ENCODE results near the gene SCYL3. TPM values are rescaled to one million over a fixed set of nuclear protein-coding genes. Genes with fewer than 3 reads are reported as not detected.
"Not testable (repeated sequence)": the region's sequence is repeated elsewhere in the genome, so short reads cannot be mapped to it uniquely, and the experiment has no call there.

Gene SCYL3
- total RNA-seq, 1 donor from 2014 or later: 18.9 TPM

GRCh38 chr1:169872906-169873305 is 20.8 kb downstream of the SCYL3 start:
- DNase-seq (ENCODE audit: low spot score): no peak

- DNase-seq (ENCODE audit: low spot score): not testable (repeated sequence)
Measured at GRCh38 chr1:169871988-169872387, 21.7 kb downstream of the SCYL3 start.

- DNase-seq (ENCODE audit: low spot score): no peak
Measured at GRCh38 chr1:169869426-169869825, 24.3 kb downstream of the SCYL3 start.

GRCh38 chr1:169868978-169869377 is 24.7 kb downstream of the SCYL3 start:
- DNase-seq (ENCODE audit: low spot score): no peak

DNA sequence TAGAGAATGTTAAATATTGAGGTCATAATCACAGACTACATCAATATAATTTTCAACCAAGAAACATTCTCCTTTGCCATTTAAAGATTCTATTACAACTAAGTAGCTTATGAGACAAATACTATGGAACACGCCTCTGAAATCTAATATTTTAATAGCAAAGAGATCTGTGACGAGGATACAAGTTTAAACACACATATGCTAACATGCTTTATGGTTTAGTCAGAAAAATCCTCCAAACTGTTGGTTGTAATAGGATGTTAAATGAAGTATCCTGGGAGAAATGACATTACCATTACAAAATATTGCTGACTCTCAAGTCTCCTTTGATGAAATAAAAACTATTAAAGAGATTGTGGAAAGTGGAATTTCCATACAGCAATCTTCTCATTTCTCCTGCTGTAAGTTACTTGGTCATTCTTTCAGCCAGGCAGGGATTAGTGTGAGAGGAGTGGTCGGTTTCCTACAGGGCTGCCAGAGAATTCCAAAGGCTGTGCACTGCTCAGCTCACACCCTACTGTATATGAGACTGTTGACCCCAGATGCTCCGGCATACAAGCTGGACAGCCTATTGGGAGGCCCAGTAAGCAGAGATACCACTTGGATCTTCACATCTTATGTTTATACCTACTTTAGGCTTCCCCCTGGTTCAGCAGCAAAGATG is 26.6 kb downstream of the SCYL3 start:
- DNase-seq (ENCODE audit: low spot score): no peak

GRCh38 chr1:169866577-169866976 is 27.1 kb downstream of the SCYL3 start:
- DNase-seq (ENCODE audit: low spot score): no peak

DNA sequence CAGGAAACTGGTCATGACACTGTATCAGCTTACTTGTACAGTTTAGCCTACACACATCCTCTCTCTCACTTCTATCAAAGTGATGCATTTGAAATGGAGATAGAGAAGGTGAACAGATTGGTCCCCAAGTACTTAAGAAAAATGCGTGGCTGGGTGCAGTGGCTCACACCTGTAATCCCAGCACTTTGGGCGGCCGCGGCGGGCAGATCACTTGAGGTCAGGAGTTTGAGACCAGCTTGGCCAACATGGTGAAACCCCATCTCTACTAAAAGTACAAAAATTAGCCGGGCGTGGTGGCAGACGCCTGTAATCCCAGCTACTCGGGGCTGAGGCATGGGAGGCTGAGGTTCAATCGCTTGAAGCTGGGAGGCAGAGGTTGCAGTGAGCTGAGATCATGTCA is 29.2 kb downstream of the SCYL3 start:
- DNase-seq (ENCODE audit: low spot score): not testable (repeated sequence)

DNA sequence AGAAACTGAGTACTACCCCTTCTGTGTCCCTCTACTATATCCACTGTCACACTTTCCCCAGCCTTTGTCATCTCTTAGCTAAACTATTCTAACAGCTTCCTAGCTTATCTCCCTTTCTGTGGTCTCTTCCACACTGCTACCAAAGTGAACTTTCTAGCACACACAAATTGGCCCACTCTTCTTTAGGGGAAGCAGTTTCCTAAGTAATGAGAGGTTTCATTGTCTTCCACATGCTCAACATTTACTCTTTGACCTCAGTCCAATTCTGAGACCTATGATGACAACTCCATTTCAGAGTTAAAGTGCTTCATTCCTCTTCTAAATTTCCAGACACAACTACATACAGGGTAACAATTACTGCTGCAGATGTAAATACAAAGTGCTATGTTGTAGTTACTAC is 32.9 kb downstream of the SCYL3 start:
- DNase-seq (ENCODE audit: low spot score): no peak

DNA sequence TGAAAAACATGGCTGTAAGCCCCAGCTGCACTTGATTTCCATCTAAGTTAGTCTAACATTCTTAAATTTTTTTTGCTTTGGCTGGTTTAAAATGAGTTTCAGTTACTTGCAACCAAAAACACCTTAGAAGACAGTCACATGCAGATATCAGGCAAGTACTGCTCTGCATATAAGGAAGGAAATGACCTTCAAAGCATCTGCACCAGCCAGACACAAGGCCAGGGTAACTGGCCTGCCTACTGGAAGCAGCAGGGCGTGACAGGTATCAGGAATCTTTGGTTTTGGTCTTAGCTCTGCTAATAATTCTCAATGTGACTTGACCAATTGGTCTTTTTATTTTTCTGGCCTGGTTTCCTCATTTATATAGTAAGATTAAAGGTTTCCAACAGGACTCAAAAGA is 33.5 kb downstream of the SCYL3 start:
- no peak for DNase-seq (ENCODE audit: low spot score)

- DNase-seq (ENCODE audit: low spot score): no peak
Measured at GRCh38 chr1:169859001-169859400, 34.7 kb downstream of the SCYL3 start.

GRCh38 chr1:169858467-169858866 is 35.2 kb downstream of the SCYL3 start:
- DNase-seq (ENCODE audit: low spot score): no peak

DNA sequence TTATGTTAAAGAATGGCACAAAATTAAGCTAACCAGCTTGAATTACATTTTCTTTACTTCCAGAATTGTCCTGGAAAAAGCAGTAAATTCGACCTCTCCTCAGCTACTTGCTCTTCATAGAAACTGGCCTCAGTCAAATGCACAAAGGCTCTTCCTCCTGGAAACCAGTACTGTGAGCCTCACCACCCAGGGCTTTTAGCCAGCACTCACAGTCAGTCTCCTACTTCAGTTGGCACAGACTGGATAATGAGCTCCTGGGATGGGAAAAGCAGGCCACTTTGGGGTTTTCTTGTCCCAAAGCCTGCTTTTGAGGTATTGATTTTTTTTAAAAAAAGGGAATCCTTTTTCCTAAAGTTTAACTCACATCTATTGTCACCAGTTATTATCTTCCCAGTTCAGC is 40.4 kb downstream of the SCYL3 start:
- no peak for DNase-seq (ENCODE audit: low spot score)

- no peak for DNase-seq (ENCODE audit: low spot score)
Measured at GRCh38 chr1:169849346-169850022, 44.2 kb downstream of the SCYL3 start.

- no peak for DNase-seq (ENCODE audit: low spot score)
Measured at GRCh38 chr1:169848456-169848855, 45.2 kb downstream of the SCYL3 start.

- DNase-seq (ENCODE audit: low spot score): no peak
Measured at GRCh38 chr1:169844941-169845608, 48.6 kb downstream of the SCYL3 start.

DNA sequence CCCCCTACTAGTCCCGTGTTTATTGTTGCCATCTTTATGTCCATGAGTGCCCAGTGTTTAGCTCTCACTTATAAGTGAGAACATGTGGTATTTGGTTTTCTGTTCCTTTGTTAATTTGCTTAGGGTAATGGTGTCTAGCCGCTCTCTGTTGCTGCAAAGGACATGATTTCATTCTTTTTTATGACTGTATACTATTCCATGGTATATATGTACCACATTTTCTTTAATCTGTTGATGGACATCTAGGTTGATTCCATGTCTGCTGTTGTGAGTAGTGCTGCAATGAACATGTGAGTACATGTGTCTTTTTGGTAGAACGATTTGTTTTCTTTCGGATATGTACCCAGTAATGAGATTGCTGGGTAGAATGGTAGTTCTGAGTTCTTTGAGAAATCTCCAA is 54.8 kb downstream of the SCYL3 start:
- no peak for DNase-seq (ENCODE audit: low spot score)

DNA sequence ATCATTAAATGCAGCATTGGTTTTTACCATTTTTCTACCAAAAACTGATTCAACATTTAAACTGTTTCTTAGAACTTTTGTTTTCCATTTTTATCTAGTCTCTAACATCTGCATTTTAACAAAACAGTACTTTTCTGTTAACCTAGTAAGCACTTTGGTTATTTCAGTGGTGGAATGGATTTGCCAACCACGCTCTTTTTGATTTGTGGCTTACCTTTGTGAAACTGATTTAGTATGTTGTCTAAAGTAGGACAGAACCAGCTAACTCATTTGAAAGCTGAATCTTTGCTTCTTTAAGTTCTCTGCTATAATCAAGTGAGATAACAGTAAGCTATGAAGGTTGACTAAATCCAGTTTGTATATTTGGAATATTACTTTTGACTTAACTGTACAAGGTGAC is 57.5 kb downstream of the SCYL3 start:
- no peak for DNase-seq (ENCODE audit: low spot score)

DNA sequence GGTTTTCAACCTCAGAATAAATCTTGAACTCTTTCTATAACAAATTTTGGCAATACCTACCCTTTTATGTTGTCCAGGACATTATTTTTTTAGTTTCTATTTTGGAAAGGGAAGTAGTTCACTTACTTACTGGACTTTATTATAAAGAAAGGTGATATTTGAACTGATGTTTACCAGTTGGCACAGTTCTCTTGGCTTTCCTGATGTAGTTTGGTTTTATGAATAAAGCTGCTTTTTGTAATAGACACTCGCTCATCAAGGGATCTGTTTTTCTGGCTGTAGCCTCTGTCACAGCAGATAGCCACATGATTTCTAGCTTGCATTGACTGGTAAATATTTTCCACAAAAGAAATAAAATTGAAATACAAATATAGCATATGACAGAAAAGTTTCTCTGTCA is 58.0 kb downstream of the SCYL3 start:
- DNase-seq (ENCODE audit: low spot score): no peak

GRCh38 chr1:169834869-169835268 is 58.8 kb downstream of the SCYL3 start:
- no peak for DNase-seq (ENCODE audit: low spot score)

GRCh38 chr1:169833179-169833901 is 60.4 kb downstream of the SCYL3 start:
- DNase-seq (ENCODE audit: low spot score): no peak

- DNase-seq (ENCODE audit: low spot score): no peak
Measured at GRCh38 chr1:169829671-169830070, 64.0 kb downstream of the SCYL3 start.

- DNase-seq (ENCODE audit: low spot score): no peak
Measured at GRCh38 chr1:169824153-169824552, 69.5 kb downstream of the SCYL3 start.

All from mucosa of gallbladder (tissue), 1 donor.